Left colon (tissue), 2 donors: ENCODE data around the gene MSLN. TPM values are rescaled to one million over a fixed set of nuclear protein-coding genes. Genes with fewer than 3 reads are reported as not detected.
"Not testable (repeated sequence)": the region's sequence is repeated elsewhere in the genome, so short reads cannot be mapped to it uniquely, and the experiment has no call there.

Experiments
- ATAC-seq: fragments of 200-7000 bp; cut with Tn5 transposase; one replicate; pipeline ENCODE4 v1.9.1; 2020; ENCODE audit warnings: mild to moderate bottlenecking, moderate library complexity
- DNase-seq, 2 donors: peaks; one replicate each; pipeline ENCODE4 v3.0.0-alpha.2; 2020
- intact Hi-C, 2 donors: fragments of 100-400 bp; cut with DNase I in 1 of 2; cut with micrococcal nuclease in 1 of 2; formaldehyde crosslinking; loops; one replicate each; pipeline versions ENCODE4 v1.11.2 to v1.14.0; 2022; cut with DNase I, micrococcal nuclease
- total RNA-seq, 2 donors: library from RNA; stranded (reverse); fragmentation: NEBNext Ultra II Directional; extraction: Animal tissue kit (Norgen Biotek cat#: 25700); gene quantifications; one replicate each; pipeline ENCODE4 v1.2.1, GENCODE V29; 2021
- donor health status: DM: no; HTN: no; CAD: no.
- donor health status: DM: yes; HTN: yes; CAD: no.

MSLN gene
- total RNA-seq, 2 donors from 2014 or later = 6.4 to 7.0 TPM

GRCh38 chr16:766008-766819 lies 5.7 kb downstream of the MSLN start:
- intact Hi-C loops = no loop called here
- no peak for ATAC-seq
- no peak for DNase-seq

GRCh38 chr16:766820-767640 lies 6.5 kb downstream of the MSLN start:
- intact Hi-C loops = no loop called here
- ATAC-seq = no peak
- no peak for DNase-seq

GRCh38 chr16:767743-768235 lies 7.3 kb downstream of the MSLN start:
- ATAC-seq = no peak
- intact Hi-C loops = no loop called here
- no peak for DNase-seq

- intact Hi-C loops = no loop called here
- DNase-seq (no peak), ATAC-seq (no peak)
These were observed 7.9 kb downstream of the MSLN start for GRCh38 chr16:768428-768827.

- intact Hi-C loops = no loop called here
- DNase-seq = no peak
- ATAC-seq = no peak
These were observed 8.8 kb downstream of the MSLN start for GRCh38 chr16:769184-769784.

GRCh38 chr16:769934-770333 lies 9.4 kb downstream of the MSLN start:
- no peak for DNase-seq
- intact Hi-C loops = no loop called here
- no peak for ATAC-seq

GRCh38 chr16:770411-770810 lies 9.9 kb downstream of the MSLN start:
- ATAC-seq (no peak), DNase-seq (no peak)
- intact Hi-C loops = no loop called here

GRCh38 chr16:772959-773358 lies 12.4 kb downstream of the MSLN start:
- DNase-seq (no peak), ATAC-seq (no peak)
- intact Hi-C loops = no loop called here

- intact Hi-C loops = no loop called here
- DNase-seq (no peak), ATAC-seq (peak; percentile 25)
These were observed 13.8 kb downstream of the MSLN start for GRCh38 chr16:774086-775001.

GRCh38 chr16:775236-775796 lies 14.8 kb downstream of the MSLN start:
- DNase-seq (no peak), ATAC-seq (no peak)
- intact Hi-C loops = no loop called here

GRCh38 chr16:776298-776697 lies 15.8 kb downstream of the MSLN start:
- ATAC-seq, intact Hi-C loops, DNase-seq: not testable (repeated sequence)

GRCh38 chr16:776824-777223 lies 16.3 kb downstream of the MSLN start:
- intact Hi-C loops = no loop called here
- ATAC-seq (no peak), DNase-seq (no peak)

GRCh38 chr16:777826-778225 lies 17.3 kb downstream of the MSLN start:
- no peak for ATAC-seq
- intact Hi-C loops = no loop called here
- no peak for DNase-seq

- ATAC-seq (no peak), DNase-seq (no peak)
- intact Hi-C loops = no loop called here
These were observed 17.9 kb downstream of the MSLN start for GRCh38 chr16:778447-778846.

GRCh38 chr16:778909-779527 lies 18.5 kb downstream of the MSLN start:
- intact Hi-C loops = no loop called here
- no peak for DNase-seq
- ATAC-seq = no peak

- DNase-seq (no peak), ATAC-seq (no peak)
- intact Hi-C loops = no loop called here
These were observed 19.0 kb downstream of the MSLN start for GRCh38 chr16:779561-779960.

GRCh38 chr16:780296-780695 lies 19.8 kb downstream of the MSLN start:
- intact Hi-C loops = no loop called here
- ATAC-seq (no peak), DNase-seq (no peak)
